Suprapubic skin (tissue), 4 donors: ENCODE results near the gene FANCL. TPM values are rescaled to one million over a fixed set of nuclear protein-coding genes. Genes with fewer than 3 reads are reported as not detected.
"Not testable (repeated sequence)": the region's sequence is repeated elsewhere in the genome, so short reads cannot be mapped to it uniquely, and the experiment has no call there.

Source experiments
- DNase-seq, 2 donors: peaks; one replicate each; pipeline ENCODE4 v3.0.0-alpha.2; 2019; ENCODE audit warnings: low spot score in 2 of 2
- H3K27ac ChIP-seq: fragments of 200-600 bp; sonication (generic); one replicate; pipeline ENCODE4 v1.5.1; 2019
- H3K27me3 ChIP-seq: fragments of 200-600 bp; sonication (generic); one replicate; pipeline ENCODE4 v1.5.1; 2019
- H3K36me3 ChIP-seq: fragments of 200-600 bp; sonication (generic); one replicate; pipeline ENCODE4 v1.5.1; 2019
- H3K4me1 ChIP-seq: fragments of 200-600 bp; sonication (generic); one replicate; pipeline ENCODE4 v1.5.1; 2019
- H3K4me3 ChIP-seq: fragments of 200-600 bp; sonication (generic); one replicate; pipeline ENCODE4 v1.5.1; 2019; ENCODE audit warnings: mild to moderate bottlenecking
- H3K9me3 ChIP-seq: fragments of 200-600 bp; sonication (generic); one replicate; pipeline ENCODE4 v1.5.1; 2019
- CTCF ChIP-seq, 2 donors: fragments of 200-600 bp in 1 of 2; fragments of 450-650 bp in 1 of 2; sonication (generic) in 1 of 2; IDR thresholded peaks; one replicate each; pipeline ENCODE4 v1.5.1; 2016 to 2019; ENCODE audit warnings: antibody characterized with exemption in 2 of 2, mild to moderate bottlenecking in 1 of 2, moderate library complexity in 1 of 2
- EP300 ChIP-seq: sonication (generic); formaldehyde crosslinking; IDR thresholded peaks from one replicate; pipeline ENCODE4 v1.6.1; 2017; ENCODE audit warnings: antibody characterized with exemption
- POLR2A ChIP-seq, 2 donors: fragments of 450-650 bp; IDR thresholded peaks; one replicate each; pipeline ENCODE4 v1.6.1; 2017; ENCODE audit warnings: antibody characterized with exemption in 2 of 2, mild to moderate bottlenecking in 2 of 2, moderate library complexity in 2 of 2
- POLR2AphosphoS5 ChIP-seq, 3 donors: sonication (generic); formaldehyde crosslinking; IDR thresholded peaks; one replicate each; pipeline ENCODE4 v1.6.1; 2017; ENCODE audit warnings: antibody characterized with exemption in 3 of 3
- WGBS: methylation state at CpG from one replicate; pipeline ENCODE4 v1.1.5; 2018; 5-methylcytosine and 5-hydroxymethylcytosine counted together
- total RNA-seq, 4 donors: library from RNA; depleted of rRNA; stranded (reverse); fragments of >200 nt; gene quantifications; one replicate each; pipeline ENCODE4 v1.1.0, GENCODE V29; 2016

The FANCL gene
- total RNA-seq, 4 donors from 2014 or later, result 7.8 to 21.0 (median 15.2) TPM

- Histone ChIP-seq H3K27me3 (no peaks in the 10 kb centered on the region), H3K9me3 (no peaks in the 10 kb centered on the region), H3K4me1 (no peaks in the 10 kb centered on the region), H3K27ac (no peak overlapping the region), H3K36me3 (no peaks in the 10 kb centered on the region), H3K4me3 (no peak overlapping the region)
- DNase-seq, result no peak
- 96% methylated on average over 4 of the region's 4 CpGs for WGBS
- TF ChIP-seq POLR2AphosphoS5 (IDR thresholded peaks at IDR 0.05) (no peak), POLR2A (IDR thresholded peaks at IDR 0.05) (no peak), CTCF (IDR thresholded peaks at IDR 0.05) (no peak), EP300 (no peak)
Observed at GRCh38 chr2:58268685-58269084, 27.6 kb upstream of the FANCL start.

GRCh38 chr2:58266211-58266610 is 25.1 kb upstream of the FANCL start:
- no peak for DNase-seq
- Histone ChIP-seq H3K27ac (no peak overlapping the region), H3K4me3 (no peak overlapping the region), H3K4me1 (no peaks in the 10 kb centered on the region), H3K9me3 (no peaks in the 10 kb centered on the region), H3K36me3 (no peaks in the 10 kb centered on the region), H3K27me3 (no peaks in the 10 kb centered on the region)
- 53% methylated on average over 2 of the region's 2 CpGs for WGBS
- TF ChIP-seq EP300, result no peak
- no peak for TF ChIP-seq POLR2A (IDR thresholded peaks at IDR 0.05)
- no peak for TF ChIP-seq CTCF (IDR thresholded peaks at IDR 0.05)

- Histone ChIP-seq H3K27ac (no peak overlapping the region), H3K27me3 (no peaks in the 10 kb centered on the region), H3K4me3 (no peak overlapping the region), H3K4me1 (no peaks in the 10 kb centered on the region), H3K9me3 (no peaks in the 10 kb centered on the region), H3K36me3 (no peaks in the 10 kb centered on the region)
- DNase-seq, result no peak
- WGBS, result 32% methylated on average over 1 of the region's 1 CpG
- TF ChIP-seq POLR2A (IDR thresholded peaks at IDR 0.05) (no peak), POLR2AphosphoS5 (IDR thresholded peaks at IDR 0.05) (no peak), EP300 (no peak)
Observed at GRCh38 chr2:58261209-58261608, 20.1 kb upstream of the FANCL start.

GRCh38 chr2:58258456-58258855 is 17.3 kb upstream of the FANCL start:
- not testable (repeated sequence) for H3K9me3 ChIP-seq, DNase-seq

GRCh38 chr2:58251331-58252201 is 10.4 kb upstream of the FANCL start:
- DNase-seq, H3K9me3 ChIP-seq, H3K27ac ChIP-seq, H3K27me3 ChIP-seq, H3K4me1 ChIP-seq, H3K36me3 ChIP-seq, H3K4me3 ChIP-seq: not testable (repeated sequence)
- WGBS, result 94% methylated on average over 32 of the region's 43 CpGs

More at GRCh38 chr2:58258456-58258855, 17.3 kb upstream of the FANCL start:
- H3K4me1 ChIP-seq, H3K4me3 ChIP-seq, H3K27ac ChIP-seq, H3K36me3 ChIP-seq, H3K27me3 ChIP-seq: not testable (repeated sequence)
- 59% methylated on average over 1 of the region's 1 CpG for WGBS

GRCh38 chr2:58241546-58241864 is 380 bp upstream of the FANCL start:
- 29% methylated on average over 2 of the region's 2 CpGs for WGBS
- Histone ChIP-seq H3K36me3 (no peaks in the 10 kb centered on the region), H3K9me3 (no peaks in the 10 kb centered on the region), H3K27ac (peak overlapping the region; percentile 65), H3K4me1 (peaks cover 12% of the 10 kb centered on the region), H3K4me3 (peak overlapping the region; percentile 74), H3K27me3 (no peaks in the 10 kb centered on the region)
- DNase-seq, result no peak
- no peak for TF ChIP-seq POLR2A (IDR thresholded peaks at IDR 0.05)
- no peak for TF ChIP-seq CTCF (IDR thresholded peaks at IDR 0.05)
- no peak for TF ChIP-seq POLR2AphosphoS5 (IDR thresholded peaks at IDR 0.05)
- TF ChIP-seq EP300, result no peak
